Measurements from ENCODE around the gene ZSCAN1. TPM values are rescaled to one million over a fixed set of nuclear protein-coding genes. Genes with fewer than 3 reads are reported as not detected.

Gene ZSCAN1
- total RNA-seq, 1 experiment from 2014 or later, result 1.3 TPM

DNA sequence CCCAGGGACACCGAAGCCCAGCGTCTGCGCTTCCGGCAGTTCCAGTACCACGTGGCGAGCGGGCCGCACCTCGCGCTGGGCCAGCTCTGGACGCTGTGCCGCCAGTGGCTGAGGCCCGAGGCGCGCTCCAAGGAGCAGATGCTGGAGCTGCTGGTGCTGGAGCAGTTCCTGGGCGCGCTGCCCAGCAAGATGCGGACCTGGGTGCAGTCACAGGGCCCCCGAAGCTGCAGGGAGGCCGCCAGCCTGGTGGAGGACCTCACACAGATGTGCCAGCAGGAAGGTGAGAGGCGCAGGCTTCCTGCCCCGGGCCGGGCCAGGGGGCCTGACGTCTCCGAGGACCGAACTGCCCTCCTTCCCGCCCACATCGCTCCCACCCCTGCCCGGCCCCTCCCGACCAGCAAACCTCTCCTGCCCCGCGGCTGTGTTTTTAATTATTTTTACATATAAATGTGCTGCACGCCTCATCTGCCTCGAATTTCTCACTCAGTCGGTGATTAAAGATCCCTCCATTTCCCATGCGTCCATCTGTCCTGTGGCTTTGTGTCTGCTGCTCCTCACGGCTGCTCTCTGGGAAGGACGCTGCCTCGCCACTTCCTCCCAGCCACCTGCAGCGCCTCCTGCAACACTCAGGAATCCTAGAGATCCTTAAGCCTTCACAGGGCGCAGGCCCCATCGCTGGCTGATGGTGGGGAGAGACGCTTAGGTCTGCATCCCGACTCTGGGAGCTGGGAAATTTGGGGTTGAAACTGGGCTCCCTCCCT lies 4.3 kb downstream of the ZSCAN1 start (continued):
- TF ChIP-seq, protein P1, sequence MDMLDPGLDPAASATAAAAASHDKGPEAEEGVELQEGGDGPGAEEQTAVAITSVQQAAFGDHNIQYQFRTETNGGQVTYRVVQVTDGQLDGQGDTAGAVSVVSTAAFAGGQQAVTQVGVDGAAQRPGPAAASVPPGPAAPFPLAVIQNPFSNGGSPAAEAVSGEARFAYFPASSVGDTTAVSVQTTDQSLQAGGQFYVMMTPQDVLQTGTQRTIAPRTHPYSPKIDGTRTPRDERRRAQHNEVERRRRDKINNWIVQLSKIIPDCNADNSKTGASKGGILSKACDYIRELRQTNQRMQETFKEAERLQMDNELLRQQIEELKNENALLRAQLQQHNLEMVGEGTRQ (CRISPR knock-in tag; IDR thresholded peaks at IDR 0.05), result no peak
- TF ChIP-seq ZNF219 (CRISPR knock-in tag; IDR thresholded peaks at IDR 0.05; ENCODE audit: borderline replicate concordance) (no peak), IRF1 (CRISPR knock-in tag; IDR thresholded peaks at IDR 0.05) (0 out of 2 replicates have a peak, but pooled peaks have one; percentile 27), ZBTB21 (CRISPR knock-in tag; IDR thresholded peaks at IDR 0.05; ENCODE audit: borderline replicate concordance) (no peak), MYBL2 (CRISPR knock-in tag; IDR thresholded peaks at IDR 0.05) (no peak), JUN (CRISPR knock-in tag; IDR thresholded peaks at IDR 0.05) (no peak), ZNF671 (CRISPR knock-in tag; IDR thresholded peaks at IDR 0.05) (no peak), MAX (CRISPR knock-in tag; IDR thresholded peaks at IDR 0.05) (peak; percentile 46), CREB1 (CRISPR knock-in tag; IDR thresholded peaks at IDR 0.05) (no peak), ZNF396 (CRISPR knock-in tag; IDR thresholded peaks at IDR 0.05; ENCODE audit: borderline replicate concordance) (no peak), IRF2 (CRISPR knock-in tag; IDR thresholded peaks at IDR 0.05; ENCODE audit: borderline replicate concordance, low read depth) (no peak)

DNA sequence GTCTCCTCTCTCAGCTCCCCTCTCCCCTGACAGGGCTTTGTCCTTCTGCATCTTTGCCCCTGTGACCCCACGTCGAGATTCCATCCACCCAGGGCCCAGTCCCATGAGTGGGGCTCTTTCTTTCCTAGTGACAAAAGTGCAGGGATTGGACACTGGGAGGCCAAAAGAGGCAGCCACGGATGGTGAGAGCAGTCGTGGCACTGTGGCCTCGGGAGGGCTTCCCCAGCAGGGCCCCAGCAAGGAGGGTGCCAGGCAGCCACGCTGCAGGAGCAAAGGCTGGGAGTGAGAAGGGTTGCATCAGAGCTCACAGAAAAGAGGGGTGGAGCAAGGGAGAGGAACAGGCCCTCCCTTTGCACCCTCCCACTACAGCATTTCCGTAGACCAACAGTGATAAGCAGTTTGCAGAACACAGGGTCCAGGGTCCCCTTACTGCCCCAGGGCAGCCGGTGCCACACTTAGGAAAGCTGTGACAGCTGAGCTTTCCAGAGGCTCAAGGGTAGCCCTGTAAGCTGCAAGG lies 4.9 kb downstream of the ZSCAN1 start:
- Mint-ChIP-seq H3K36me3 (peaks cover 6% of the 10 kb centered on the region), H3K4me3 (peak overlapping the region; percentile 57), H3K4me1 (peaks cover 34% of the 10 kb centered on the region), H3K9me3 (peaks cover 11% of the 10 kb centered on the region), H3K27me3 (ENCODE audit: low read depth) (peaks cover 52% of the 10 kb centered on the region), H3K27ac (peak overlapping the region; percentile 81)
- ATAC-seq (peak; percentile 9), DNase-seq (ENCODE audit: low spot score) (peak; percentile 21)
- ChIA-PET CTCF (interaction anchor here (0.5 to 2.7 kb wide), 8 partner anchors 17 to 386 kb away, joined by 3 to 13 read pairs (median 3); partner anchors contain the start of genes ZNF274, ZNF329 and ZNF606), POLR2A (interaction anchor here (0.6 to 1.3 kb wide), 7 partner anchors 17 to 357 kb away, joined by 3 to 4 read pairs (median 3); partner anchors contain the start of genes ZNF329, ZNF551 and ZNF606)
- TF ChIP-seq ZNF423 (CRISPR knock-in tag; IDR thresholded peaks at IDR 0.05) (no peak), NFATC4 (CRISPR knock-in tag; IDR thresholded peaks at IDR 0.05) (no peak), GABPB1 (CRISPR knock-in tag; IDR thresholded peaks at IDR 0.05) (peak; percentile 91), NR1H2 (CRISPR knock-in tag; IDR thresholded peaks at IDR 0.05) (no peak), IRF1 (CRISPR knock-in tag; IDR thresholded peaks at IDR 0.05) (no peak), SMAD4 (CRISPR knock-in tag; IDR thresholded peaks at IDR 0.05) (no peak), MAX (CRISPR knock-in tag; IDR thresholded peaks at IDR 0.05) (peak; percentile 55; the same call in 1 of the 2 replicates)
- TF ChIP-seq, protein P2, sequence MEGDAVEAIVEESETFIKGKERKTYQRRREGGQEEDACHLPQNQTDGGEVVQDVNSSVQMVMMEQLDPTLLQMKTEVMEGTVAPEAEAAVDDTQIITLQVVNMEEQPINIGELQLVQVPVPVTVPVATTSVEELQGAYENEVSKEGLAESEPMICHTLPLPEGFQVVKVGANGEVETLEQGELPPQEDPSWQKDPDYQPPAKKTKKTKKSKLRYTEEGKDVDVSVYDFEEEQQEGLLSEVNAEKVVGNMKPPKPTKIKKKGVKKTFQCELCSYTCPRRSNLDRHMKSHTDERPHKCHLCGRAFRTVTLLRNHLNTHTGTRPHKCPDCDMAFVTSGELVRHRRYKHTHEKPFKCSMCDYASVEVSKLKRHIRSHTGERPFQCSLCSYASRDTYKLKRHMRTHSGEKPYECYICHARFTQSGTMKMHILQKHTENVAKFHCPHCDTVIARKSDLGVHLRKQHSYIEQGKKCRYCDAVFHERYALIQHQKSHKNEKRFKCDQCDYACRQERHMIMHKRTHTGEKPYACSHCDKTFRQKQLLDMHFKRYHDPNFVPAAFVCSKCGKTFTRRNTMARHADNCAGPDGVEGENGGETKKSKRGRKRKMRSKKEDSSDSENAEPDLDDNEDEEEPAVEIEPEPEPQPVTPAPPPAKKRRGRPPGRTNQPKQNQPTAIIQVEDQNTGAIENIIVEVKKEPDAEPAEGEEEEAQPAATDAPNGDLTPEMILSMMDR (IDR thresholded peaks at IDR 0.05), result no peak
